Mononuclear cell (primary cell): Measurements from ENCODE around the gene GMFB. TPM values are rescaled to one million over a fixed set of nuclear protein-coding genes. Genes with fewer than 3 reads are reported as not detected.

ENCODE experiments used
- H3K27me3 ChIP-seq: 2 replicates; pipeline ENCODE4 v1.6.0; 2011; ENCODE audit warnings: low read length, control low read depth; ENCODE audit not compliant: insufficient read depth
- H3K4me1 ChIP-seq: 2 replicates; pipeline ENCODE4 v1.5.1; 2011; ENCODE audit warnings: mild to moderate bottlenecking, low read length, control low read depth; ENCODE audit not compliant: insufficient read depth
- H3K4me3 ChIP-seq: 2 replicates; pipeline ENCODE4 v1.5.1; 2011; ENCODE audit warnings: mild to moderate bottlenecking, low read length, moderate library complexity
- H3K9me3 ChIP-seq: 2 replicates; pipeline ENCODE4 v1.5.1; 2011; ENCODE audit warnings: low read depth, mild to moderate bottlenecking, control low read depth, low read length
- total RNA-seq: library from RNA; depleted of rRNA; stranded (reverse); fragments of >200 nt; gene quantifications from one replicate; pipeline ENCODE4 v1.2.3, GENCODE V29; 2012

Gene GMFB
- total RNA-seq, 1 donor, result 68.3 TPM

DNA sequence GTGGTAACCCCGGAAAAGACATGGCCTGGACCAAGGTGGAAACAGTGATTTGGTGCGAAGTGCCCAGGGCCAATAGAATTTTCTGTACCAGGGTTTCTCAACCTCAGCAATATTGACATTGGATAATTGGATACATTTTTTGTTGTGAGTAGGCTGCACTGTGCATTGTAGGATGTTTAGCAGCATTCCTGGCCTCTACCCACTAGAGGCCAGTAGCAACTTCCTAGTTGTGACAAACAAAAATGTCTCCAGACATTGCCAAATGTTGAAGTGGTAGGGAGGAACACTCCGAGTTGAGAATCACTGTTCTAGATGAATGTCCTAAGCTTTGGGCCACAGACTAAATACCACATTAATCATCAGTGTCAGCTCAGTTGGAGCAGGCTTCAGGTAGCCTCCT lies 14.7 kb upstream of the GMFB start:
- Histone ChIP-seq H3K4me3 (no peak overlapping the region), H3K4me1 (peaks cover 30% of the 10 kb centered on the region)

DNA sequence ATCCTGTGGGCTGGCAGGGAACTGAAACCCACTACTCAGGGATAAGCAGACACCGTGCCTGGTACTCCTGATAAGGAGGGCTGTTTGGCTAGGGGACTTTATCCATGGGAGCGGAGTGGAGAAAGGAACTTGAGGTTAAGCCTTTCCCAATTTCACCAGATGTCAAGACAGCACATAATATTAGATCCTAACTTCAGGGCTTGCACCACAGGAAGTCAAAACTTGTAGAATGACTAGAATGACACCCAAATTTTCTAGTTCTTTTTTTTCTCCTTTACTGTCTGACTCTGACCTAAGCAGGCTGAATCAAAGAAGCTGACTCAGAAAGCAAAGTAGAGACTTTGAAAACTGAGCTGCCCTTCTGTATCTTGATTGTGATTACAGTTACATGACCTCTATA lies 13.8 kb upstream of the GMFB start:
- Histone ChIP-seq H3K4me1 (peaks cover 30% of the 10 kb centered on the region), H3K9me3 (no peaks in the 10 kb centered on the region), H3K27me3 (no peaks in the 10 kb centered on the region), H3K4me3 (no peak overlapping the region)

More for the DNA sequence above, 14.7 kb upstream of the GMFB start:
- no peaks in the 10 kb centered on the region for H3K27me3 ChIP-seq
- H3K9me3 ChIP-seq, result no peaks in the 10 kb centered on the region

DNA sequence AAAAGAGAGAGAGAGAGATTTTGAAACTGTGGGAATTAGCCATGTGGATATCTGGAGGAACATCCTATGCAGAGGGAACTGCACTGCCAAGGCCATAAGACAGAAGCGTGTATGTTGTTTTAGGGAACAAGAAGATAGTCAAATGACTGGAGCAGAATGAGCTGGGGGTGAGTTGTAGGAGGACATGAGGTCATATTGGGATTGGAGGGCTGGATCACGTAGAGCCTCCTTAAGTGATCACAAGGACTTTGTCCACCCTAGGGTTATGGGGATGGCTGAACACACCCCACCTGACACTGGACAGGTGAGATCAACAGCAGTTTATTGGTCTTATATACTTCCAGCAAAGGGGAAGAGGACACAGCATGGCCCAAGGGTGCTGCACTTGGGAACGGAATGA lies 12.7 kb upstream of the GMFB start:
- Histone ChIP-seq H3K27me3 (no peaks in the 10 kb centered on the region), H3K4me3 (no peak overlapping the region), H3K9me3 (no peaks in the 10 kb centered on the region), H3K4me1 (peaks cover 30% of the 10 kb centered on the region)

DNA sequence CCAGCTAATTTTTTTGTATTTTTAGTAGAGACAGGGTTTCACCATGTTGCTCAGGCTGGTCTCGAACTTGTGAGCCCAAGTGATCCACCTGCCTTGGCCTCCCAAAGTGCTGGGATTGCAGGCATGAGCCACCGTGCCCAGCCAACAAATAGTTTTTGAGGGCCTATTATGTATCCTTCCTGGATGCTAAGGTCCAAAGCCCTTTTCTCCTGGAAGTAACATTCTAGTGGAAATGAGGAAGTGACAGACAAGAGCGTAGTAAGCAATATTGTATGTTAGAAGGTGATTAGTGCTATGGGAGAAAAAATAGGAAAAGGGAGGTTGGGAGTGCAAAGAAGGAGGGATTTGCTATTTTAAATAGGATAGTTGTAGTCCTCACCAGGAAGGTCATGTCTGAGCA lies 12.0 kb upstream of the GMFB start:
- Histone ChIP-seq H3K4me3 (no peak overlapping the region), H3K27me3 (no peaks in the 10 kb centered on the region), H3K9me3 (no peaks in the 10 kb centered on the region), H3K4me1 (peaks cover 30% of the 10 kb centered on the region)

DNA sequence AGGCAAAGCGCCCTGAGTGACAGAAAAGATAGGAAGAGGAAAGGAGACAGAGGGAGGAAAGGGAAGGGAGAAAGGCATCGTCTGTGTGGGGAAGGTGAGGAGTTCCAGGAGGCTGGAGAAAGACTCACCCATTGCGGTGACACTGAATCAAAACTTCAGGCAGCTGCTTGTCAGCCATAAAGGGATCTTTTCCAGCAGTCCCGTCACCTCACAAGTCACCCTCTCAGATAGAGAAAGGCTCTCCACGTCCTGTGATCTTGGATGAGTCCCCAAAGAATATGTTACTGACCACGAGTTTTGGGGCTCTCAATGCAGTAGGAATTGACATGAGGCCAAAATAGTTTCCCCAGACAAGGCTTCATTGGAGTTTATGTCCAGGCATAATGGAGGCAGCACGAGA lies 9.8 kb upstream of the GMFB start:
- Histone ChIP-seq H3K9me3 (no peaks in the 10 kb centered on the region), H3K4me3 (no peak overlapping the region), H3K27me3 (no peaks in the 10 kb centered on the region), H3K4me1 (peaks cover 27% of the 10 kb centered on the region)

DNA sequence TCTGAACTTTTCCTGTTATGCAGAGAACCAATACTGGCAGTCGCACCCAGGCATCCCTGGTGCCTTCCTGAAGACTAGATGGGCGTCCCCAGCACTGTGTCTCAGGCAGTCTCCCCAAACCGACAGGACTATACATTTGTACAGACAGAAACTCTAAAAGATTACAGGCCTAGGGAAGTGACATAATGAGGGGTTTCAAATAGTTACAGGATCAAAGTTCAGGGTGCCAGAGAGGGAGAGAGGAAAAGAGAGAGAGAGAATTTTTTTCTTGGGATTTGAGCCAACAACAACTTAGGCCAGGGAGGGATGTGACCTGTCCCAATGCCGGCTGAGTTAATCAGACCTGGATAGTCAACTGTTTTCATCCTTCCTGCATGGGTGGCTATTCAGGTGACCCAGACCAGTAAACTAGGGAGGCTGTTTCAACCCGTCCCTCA lies 9.3 kb upstream of the GMFB start:
- H3K4me3 ChIP-seq, result no peak overlapping the region
- peaks cover 23% of the 10 kb centered on the region for H3K4me1 ChIP-seq
- no peaks in the 10 kb centered on the region for H3K9me3 ChIP-seq
- H3K27me3 ChIP-seq, result no peaks in the 10 kb centered on the region

DNA sequence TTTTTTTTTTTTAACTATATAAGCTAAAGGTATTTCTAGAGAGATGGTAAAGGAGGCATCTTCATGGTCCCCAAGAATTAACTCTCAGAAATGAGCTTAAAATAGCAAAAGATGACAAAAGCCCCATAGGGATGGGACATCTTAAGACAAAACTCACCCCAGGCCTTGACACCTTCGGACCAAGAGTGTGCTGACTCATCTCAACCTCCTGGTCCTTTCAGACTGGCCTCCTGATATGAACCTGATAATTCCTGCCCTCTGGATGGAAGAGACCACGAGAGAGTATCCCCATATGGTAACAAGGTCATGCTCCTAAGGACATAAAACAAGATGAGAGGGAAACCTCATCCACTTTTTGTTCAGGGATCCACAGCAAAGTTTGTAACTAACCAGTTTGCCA lies 8.4 kb upstream of the GMFB start:
- Histone ChIP-seq H3K4me1 (peaks cover 14% of the 10 kb centered on the region), H3K9me3 (no peaks in the 10 kb centered on the region), H3K4me3 (no peak overlapping the region), H3K27me3 (no peaks in the 10 kb centered on the region)

DNA sequence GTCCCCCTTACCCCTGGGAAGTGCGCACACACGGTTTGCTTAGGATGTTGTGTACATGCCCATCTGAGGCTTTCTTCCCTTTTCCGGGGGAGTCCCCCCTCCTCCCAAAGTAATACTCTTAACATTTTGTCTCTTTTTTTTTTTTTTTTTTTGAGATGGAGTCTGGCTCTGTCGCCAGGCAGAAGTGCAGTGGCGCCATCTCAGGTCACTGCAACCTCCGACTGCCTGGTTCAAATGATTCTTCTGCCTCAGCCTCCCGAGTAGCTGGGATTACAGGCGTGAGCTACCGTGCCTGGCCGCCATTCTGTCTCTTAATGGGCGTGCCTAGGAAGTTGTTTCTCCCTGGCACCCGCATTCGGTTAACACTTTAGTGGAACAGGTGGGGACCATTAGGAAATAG lies 4.5 kb upstream of the GMFB start:
- Histone ChIP-seq H3K4me1 (peaks cover 17% of the 10 kb centered on the region), H3K27me3 (no peaks in the 10 kb centered on the region), H3K9me3 (no peaks in the 10 kb centered on the region), H3K4me3 (no peak overlapping the region)

DNA sequence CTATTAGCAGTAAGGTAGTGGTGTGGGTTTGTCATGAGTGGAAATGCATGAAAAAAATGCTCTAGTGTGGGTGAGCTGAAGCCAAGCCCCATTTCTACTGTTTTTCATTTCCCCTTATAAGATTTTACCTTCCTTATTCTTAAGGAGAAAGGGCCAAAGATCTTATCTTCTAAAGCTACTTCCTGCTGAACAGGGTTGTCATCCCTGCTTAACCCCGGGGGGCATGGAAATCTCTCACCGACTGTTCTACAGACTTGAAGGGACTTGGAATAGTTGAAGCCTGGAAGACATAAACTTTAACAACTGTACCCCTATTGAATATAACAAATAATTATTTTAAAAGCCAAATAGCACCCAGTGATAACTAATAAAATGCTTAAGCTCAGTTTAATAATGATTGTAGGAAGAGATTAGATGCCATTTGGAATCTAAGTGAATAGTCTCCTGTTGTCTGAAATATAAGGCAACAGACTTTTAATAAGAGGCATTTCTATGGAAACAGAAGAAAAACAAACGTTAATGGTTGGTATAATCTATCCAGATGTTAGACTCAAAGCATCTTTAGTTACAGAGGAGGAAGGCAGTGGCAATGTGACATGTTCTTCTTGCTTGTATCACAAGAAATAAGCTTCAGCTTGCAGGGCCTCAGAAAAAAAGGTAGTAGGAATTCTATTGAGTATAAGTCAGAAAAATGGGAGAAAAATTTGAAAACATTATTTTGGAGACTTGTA lies 1.8 kb upstream of the GMFB start:
- Histone ChIP-seq H3K4me1 (peaks cover 44% of the 10 kb centered on the region), H3K4me3 (no peak overlapping the region), H3K27me3 (no peaks in the 10 kb centered on the region), H3K9me3 (no peaks in the 10 kb centered on the region)

DNA sequence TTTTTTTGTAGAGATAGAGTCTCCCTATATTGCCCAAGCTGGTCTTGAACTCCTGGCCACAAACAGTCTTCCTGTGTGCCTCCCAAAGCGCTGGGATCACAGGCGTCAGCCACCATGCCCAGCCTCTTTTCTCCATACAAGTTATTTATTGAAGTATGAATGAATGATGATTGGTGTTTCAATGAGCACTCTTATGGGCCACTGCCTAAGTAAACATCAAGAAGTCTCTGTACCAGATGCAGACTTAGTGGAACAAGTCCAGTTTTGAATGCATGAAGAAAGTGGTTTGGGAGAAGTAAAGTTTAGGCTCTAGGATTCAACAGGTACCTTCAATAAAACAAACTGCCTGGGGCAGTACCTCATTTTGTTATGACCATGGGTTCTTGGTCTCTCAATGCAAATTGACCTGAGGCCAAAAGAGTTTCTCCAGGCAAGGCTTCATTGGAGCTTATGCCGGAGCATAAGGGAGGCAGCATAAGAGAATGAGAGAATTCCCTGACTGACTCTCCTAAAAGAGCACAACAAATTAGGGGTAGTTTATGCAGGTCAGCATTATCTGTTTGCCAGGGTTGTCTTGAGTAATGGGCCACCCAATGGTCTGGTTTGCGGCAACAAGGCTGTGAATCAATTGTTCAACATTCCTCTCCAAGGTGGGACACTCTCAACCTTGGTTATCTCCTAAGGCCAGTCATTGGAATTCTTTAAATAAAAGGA lies 1.1 kb upstream of the GMFB start:
- no peak overlapping the region for H3K4me3 ChIP-seq
- peaks cover 47% of the 10 kb centered on the region for H3K4me1 ChIP-seq
- H3K27me3 ChIP-seq, result no peaks in the 10 kb centered on the region
- no peaks in the 10 kb centered on the region for H3K9me3 ChIP-seq

DNA sequence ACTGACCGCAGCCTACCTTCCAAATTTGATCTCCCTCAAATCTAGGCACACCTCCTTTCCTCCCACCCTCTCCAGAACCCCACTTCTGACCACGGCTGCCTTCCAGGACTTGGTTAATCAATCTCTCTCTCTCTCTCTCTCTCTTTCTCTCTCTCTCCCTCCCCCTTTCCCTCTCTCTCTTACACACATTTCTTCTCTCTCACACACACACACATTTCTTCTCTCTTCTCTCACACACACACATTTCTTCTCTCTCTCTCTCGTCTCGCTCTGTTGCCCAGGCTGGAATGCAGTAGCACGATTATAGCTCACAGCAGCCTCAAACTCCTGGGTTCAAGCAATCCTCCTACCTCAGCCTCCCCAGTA lies 521 bp upstream of the GMFB start:
- Histone ChIP-seq H3K27me3 (no peaks in the 10 kb centered on the region), H3K4me1 (peaks cover 53% of the 10 kb centered on the region), H3K4me3 (peak overlapping the region; percentile 97), H3K9me3 (no peaks in the 10 kb centered on the region)

DNA sequence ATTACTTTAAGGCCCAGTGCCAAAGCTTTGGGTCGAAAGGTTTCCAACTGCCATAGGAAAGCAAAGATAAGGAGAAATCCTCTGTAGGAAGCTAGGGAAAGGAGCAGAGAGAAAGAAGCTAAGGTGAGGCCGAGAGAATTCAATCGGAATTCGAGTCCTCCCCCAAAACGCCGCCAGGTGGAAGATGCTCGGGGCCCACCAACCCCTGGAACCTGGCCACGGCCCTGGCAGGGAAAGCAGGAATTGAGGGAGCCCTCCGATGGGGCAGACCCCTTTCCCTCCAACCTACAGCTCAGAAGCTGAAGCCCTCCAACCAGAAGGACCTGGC lies 498 bp downstream of the GMFB start:
- H3K4me3 ChIP-seq, result peak overlapping the region; percentile 97
- H3K27me3 ChIP-seq, result no peaks in the 10 kb centered on the region
- H3K9me3 ChIP-seq, result no peaks in the 10 kb centered on the region
- peaks cover 55% of the 10 kb centered on the region for H3K4me1 ChIP-seq

DNA sequence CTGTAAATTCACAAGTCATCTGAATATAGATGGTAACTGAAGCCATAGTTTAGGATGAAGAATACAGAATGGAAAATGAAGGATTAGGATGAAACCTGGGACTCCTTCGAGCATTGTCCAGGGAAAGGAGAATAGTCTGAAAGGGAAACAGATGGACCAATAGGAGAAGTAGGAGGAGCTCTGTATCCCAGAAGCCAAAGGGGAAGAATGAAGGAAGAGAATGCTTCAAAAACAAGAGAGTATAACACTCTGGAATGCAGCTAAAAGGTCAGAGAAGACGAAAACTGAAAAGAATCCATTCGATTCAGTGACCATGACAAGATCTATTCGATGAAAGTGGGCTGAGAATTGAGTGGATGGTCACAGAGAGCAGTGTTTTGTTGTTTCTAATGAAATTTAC lies 1.0 kb downstream of the GMFB start:
- Histone ChIP-seq H3K9me3 (no peaks in the 10 kb centered on the region), H3K4me1 (peaks cover 57% of the 10 kb centered on the region), H3K4me3 (peak overlapping the region; percentile 97), H3K27me3 (no peaks in the 10 kb centered on the region)

DNA sequence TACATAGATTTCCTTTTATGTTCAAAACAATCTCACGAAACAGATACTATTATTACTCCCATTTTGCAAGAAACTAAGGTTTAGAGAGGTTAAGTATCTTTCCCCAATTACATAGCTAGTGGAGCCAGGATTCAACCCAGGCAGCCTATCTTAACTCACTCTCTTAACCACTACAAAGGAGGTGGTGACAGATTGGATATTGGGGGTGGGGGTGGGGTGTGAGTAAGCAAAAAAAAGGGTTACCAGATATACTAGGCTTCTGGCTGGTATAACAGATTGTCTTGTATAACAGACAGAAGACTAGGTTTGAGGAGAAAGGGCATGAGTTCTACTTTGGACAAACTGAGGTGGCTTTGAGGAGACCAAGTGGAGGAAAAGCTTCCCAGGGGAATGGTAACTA lies 2.1 kb downstream of the GMFB start:
- no peaks in the 10 kb centered on the region for H3K27me3 ChIP-seq
- peaks cover 57% of the 10 kb centered on the region for H3K4me1 ChIP-seq
- H3K9me3 ChIP-seq, result no peaks in the 10 kb centered on the region
- H3K4me3 ChIP-seq, result no peak overlapping the region

DNA sequence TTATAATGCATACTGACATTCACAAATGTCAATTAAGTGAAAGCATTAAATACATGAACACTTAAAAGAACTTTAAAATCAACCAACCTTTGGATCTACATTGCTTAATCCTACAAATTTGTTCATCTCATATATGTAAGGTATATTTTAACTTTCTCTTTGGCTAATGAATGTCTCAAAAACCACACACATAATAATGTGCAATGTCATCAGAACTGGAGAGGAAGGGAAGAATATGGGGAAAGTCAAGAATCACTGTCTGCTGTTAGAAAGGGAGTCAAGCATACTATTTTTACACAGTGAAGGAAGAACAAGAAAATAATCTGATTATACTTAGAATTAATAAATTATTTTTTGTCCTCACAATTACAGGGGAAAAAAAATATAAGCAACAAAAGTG lies 4.9 kb downstream of the GMFB start:
- Histone ChIP-seq H3K4me3 (no peak overlapping the region), H3K9me3 (no peaks in the 10 kb centered on the region), H3K4me1 (peaks cover 41% of the 10 kb centered on the region), H3K27me3 (no peaks in the 10 kb centered on the region)
